Karpas-422 (cell line): ENCODE measurements around the gene PEX6. TPM values are rescaled to one million over a fixed set of nuclear protein-coding genes. Genes with fewer than 3 reads are reported as not detected.
"Not testable (repeated sequence)": the region's sequence is repeated elsewhere in the genome, so short reads cannot be mapped to it uniquely, and the experiment has no call there.

ENCODE experiments used
- DNase-seq: peaks from one replicate; pipeline ENCODE4 v3.0.0-alpha.2; 2015
- H2AFZ ChIP-seq: fragments of 200-600 bp; sonication (generic); 2 replicates; pipeline ENCODE4 v1.6.1; 2014; ENCODE audit warnings: antibody characterized with exemption, low read length, mixed read lengths
- H3K27ac ChIP-seq: fragments of 200-600 bp; sonication (generic); 2 replicates; pipeline ENCODE4 v1.5.1; 2014; ENCODE audit warnings: mild to moderate bottlenecking, low read length, moderate library complexity
- H3K27me3 ChIP-seq: fragments of 200-600 bp; sonication (generic); 2 replicates; pipeline ENCODE4 v1.6.1; 2014; ENCODE audit warnings: low read length, mixed read lengths
- H3K36me3 ChIP-seq: fragments of 200-600 bp; sonication (generic); 2 replicates; pipeline ENCODE4 v1.6.1; 2014; ENCODE audit warnings: low read length, mixed read lengths; ENCODE audit not compliant: insufficient read depth
- H3K4me1 ChIP-seq: fragments of 200-600 bp; sonication (generic); 2 replicates; pipeline ENCODE4 v1.6.1; 2014; ENCODE audit warnings: mild to moderate bottlenecking, low read length, mixed read lengths
- H3K4me2 ChIP-seq: fragments of 200-600 bp; sonication (generic); 2 replicates; pipeline ENCODE4 v1.6.1; 2014; ENCODE audit warnings: low read length, low read depth, mild to moderate bottlenecking; ENCODE audit not compliant: poor library complexity, severe bottlenecking
- H3K4me3 ChIP-seq: fragments of 200-600 bp; sonication (generic); 2 replicates; pipeline ENCODE4 v1.5.1; 2014; ENCODE audit warnings: mild to moderate bottlenecking, antibody characterized with exemption, low read length, mixed read lengths
- H3K79me2 ChIP-seq: fragments of 200-600 bp; sonication (generic); 2 replicates; pipeline ENCODE4 v1.6.1; 2014; ENCODE audit warnings: mild to moderate bottlenecking, low read length, mixed read lengths
- H3K9ac ChIP-seq: fragments of 200-600 bp; sonication (generic); 2 replicates; pipeline ENCODE4 v1.6.0; 2014; ENCODE audit warnings: low read length
- H3K9me2 ChIP-seq: fragments of 200-600 bp; sonication (generic), shearing (Covaris generic); replicated peaks from 2 replicates; pipeline ENCODE4 v1.6.0; 2014; ENCODE audit warnings: mild to moderate bottlenecking, low read length, moderate library complexity; ENCODE audit not compliant: insufficient read depth
- H3K9me3 ChIP-seq: fragments of 300-700, 200-600 bp; sonication (generic); 2 replicates; pipeline ENCODE4 v1.6.1; 2014; ENCODE audit warnings: low read length, mixed read lengths
- H4K20me1 ChIP-seq: fragments of 200-600 bp; sonication (generic); 2 replicates; pipeline ENCODE4 v1.6.1; 2014; ENCODE audit warnings: mild to moderate bottlenecking, antibody characterized with exemption, low read length, low read depth; ENCODE audit not compliant: insufficient read depth
- total RNA-seq: library from RNA; depleted of rRNA; stranded (reverse); fragments of >200 nt; shearing (Covaris generic); gene quantifications from 2 replicates; pipeline ENCODE4 v1.2.3, GENCODE V29; 2014; ENCODE audit warnings: low replicate concordance

The PEX6 gene
- total RNA-seq, 1 experiment from 2014 or later = 16.7 TPM

DNA sequence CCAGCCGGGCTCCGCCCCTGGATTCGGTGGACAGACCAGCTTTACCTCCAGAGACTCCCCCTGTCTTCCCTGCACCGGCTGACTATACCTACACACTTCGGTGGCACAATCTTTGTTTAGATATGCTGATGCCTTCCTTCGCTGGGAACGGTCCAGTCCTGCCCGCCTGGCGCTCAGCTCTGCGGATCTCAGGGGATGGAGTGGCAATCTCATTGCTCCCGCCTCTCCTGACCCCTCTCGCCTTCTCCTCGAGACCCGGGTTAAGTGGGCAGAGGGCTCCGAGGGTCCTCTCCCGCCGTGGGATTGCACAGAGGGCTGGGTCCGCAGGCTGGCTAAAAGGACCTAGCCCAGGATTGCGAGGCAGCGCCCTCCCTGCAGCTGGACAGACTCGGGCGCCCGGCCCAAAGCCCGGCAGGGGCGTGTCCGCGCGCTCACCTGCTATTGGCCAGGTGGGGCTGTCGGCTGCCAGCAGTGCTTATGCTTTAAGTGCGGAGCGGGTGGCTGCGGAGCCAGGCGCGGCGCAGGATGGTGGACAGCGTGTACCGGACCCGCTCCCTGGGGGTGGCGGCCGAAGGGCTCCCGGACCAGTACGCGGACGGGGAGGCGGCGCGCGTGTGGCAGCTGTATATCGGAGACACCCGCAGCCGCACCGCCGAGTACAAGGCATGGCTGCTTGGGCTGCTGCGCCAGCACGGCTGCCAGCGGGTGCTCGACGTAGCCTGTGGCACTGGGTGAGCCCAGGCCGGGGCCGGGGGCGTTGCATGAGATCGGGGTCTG is 18.6 kb downstream of the PEX6 start, which contains the start of gene GNMT:
Gene GNMT (plus strand): TSS at position 512 of the 777 bp plus-strand sequence. CDS start 14 bp downstream, at position 526.
- H4K20me1 ChIP-seq = no peaks in the 10 kb centered on the region
- H2AFZ ChIP-seq = no peak within 1 kb of the TSS
- H3K9me3 ChIP-seq = no peaks in the 10 kb centered on the region
- no peak within 1 kb of the TSS for H3K27ac ChIP-seq
- H3K9ac ChIP-seq = no peak within 1 kb of the TSS
- no peaks in the 10 kb centered on the region for H3K4me1 ChIP-seq
- no peaks in the 10 kb centered on the region for H3K27me3 ChIP-seq
- no peaks in the 10 kb centered on the region for H3K36me3 ChIP-seq
- no peak for DNase-seq
- no peaks in the 10 kb centered on the region for H3K79me2 ChIP-seq
- no peaks in the 10 kb centered on the region for H3K9me2 ChIP-seq
- H3K4me3 ChIP-seq = no peak within 1 kb of the TSS
- H3K4me2 ChIP-seq = no peak within 1 kb of the TSS

DNA sequence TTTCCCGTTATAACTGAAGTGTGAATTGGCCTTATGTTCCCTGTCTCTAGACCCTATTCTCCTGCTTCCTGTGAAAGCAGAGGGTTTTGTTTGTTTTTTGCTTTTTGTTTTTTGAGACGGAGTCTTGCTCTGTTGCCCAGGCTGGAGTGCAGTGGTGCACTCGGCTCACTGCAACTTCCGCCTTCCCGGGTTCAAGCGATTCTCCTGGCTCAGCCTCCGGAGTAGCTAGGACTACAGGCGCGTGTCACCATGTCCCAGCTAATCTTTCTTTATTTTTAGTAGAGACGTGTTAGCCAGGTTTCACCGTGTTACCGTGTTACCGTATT is 19.1 kb downstream of the PEX6 start:
- no peak for DNase-seq
- Histone ChIP-seq H3K9ac (no peak overlapping the region), H3K9me2 (no peaks in the 10 kb centered on the region), H3K4me3 (no peak overlapping the region), H3K27ac (no peak overlapping the region), H4K20me1 (no peaks in the 10 kb centered on the region), H3K4me2 (no peak overlapping the region), H3K27me3 (no peaks in the 10 kb centered on the region), H3K79me2 (no peaks in the 10 kb centered on the region), H3K9me3 (no peaks in the 10 kb centered on the region), H3K36me3 (no peaks in the 10 kb centered on the region), H2AFZ (no peak overlapping the region), H3K4me1 (no peaks in the 10 kb centered on the region)

GRCh38 chr6:42958125-42958524 is 20.9 kb downstream of the PEX6 start:
- Histone ChIP-seq H3K9me3 (no peaks in the 10 kb centered on the region), H2AFZ (no peak overlapping the region), H3K79me2 (no peaks in the 10 kb centered on the region), H4K20me1 (no peaks in the 10 kb centered on the region), H3K4me3 (no peak overlapping the region), H3K27me3 (no peaks in the 10 kb centered on the region), H3K9ac (no peak overlapping the region), H3K36me3 (no peaks in the 10 kb centered on the region), H3K27ac (no peak overlapping the region), H3K4me1 (no peaks in the 10 kb centered on the region), H3K9me2 (no peaks in the 10 kb centered on the region), H3K4me2 (no peak overlapping the region)
- DNase-seq = no peak

GRCh38 chr6:42954405-42954804 is 24.6 kb downstream of the PEX6 start:
- not testable (repeated sequence) for H3K4me1 ChIP-seq, H2AFZ ChIP-seq, H3K36me3 ChIP-seq, H4K20me1 ChIP-seq, H3K27me3 ChIP-seq, DNase-seq, H3K27ac ChIP-seq, H3K79me2 ChIP-seq, H3K9ac ChIP-seq, H3K4me3 ChIP-seq, H3K9me2 ChIP-seq, H3K4me2 ChIP-seq, H3K9me3 ChIP-seq

DNA sequence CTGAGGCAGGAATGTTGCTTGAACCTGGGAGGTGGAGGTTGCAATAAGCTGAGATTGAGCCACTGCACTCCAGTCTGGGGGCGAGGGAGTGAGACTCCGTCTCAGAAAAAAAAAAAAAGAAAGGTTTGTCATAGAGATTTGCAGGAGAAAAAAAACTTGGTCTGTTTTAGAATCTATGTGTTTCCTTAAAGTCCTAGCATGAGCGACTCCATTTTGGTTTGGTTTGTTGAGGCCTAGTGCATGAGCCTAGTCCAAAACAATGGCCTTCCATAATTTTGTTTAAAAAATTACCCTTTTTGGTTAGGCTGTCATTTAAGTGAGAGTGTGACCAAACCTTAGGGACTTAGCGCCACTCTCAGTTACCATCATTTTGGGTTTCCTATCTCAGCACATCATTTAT is 26.6 kb downstream of the PEX6 start:
- DNase-seq = no peak
- H3K27ac ChIP-seq = no peak overlapping the region
- H3K79me2 ChIP-seq = no peaks in the 10 kb centered on the region
- no peak overlapping the region for H3K9ac ChIP-seq
- no peaks in the 10 kb centered on the region for H3K4me1 ChIP-seq
- no peaks in the 10 kb centered on the region for H4K20me1 ChIP-seq
- H3K9me2 ChIP-seq = no peaks in the 10 kb centered on the region
- no peak overlapping the region for H3K4me3 ChIP-seq
- H3K27me3 ChIP-seq = no peaks in the 10 kb centered on the region
- H3K4me2 ChIP-seq = no peak overlapping the region
- no peaks in the 10 kb centered on the region for H3K9me3 ChIP-seq
- no peak overlapping the region for H2AFZ ChIP-seq
- H3K36me3 ChIP-seq = no peaks in the 10 kb centered on the region

- H3K9ac ChIP-seq = no peak overlapping the region
- no peaks in the 10 kb centered on the region for H3K9me3 ChIP-seq
- no peaks in the 10 kb centered on the region for H3K4me1 ChIP-seq
- H3K27me3 ChIP-seq = no peaks in the 10 kb centered on the region
- no peaks in the 10 kb centered on the region for H4K20me1 ChIP-seq
- H3K4me2 ChIP-seq = no peak overlapping the region
- DNase-seq = no peak
- no peaks in the 10 kb centered on the region for H3K9me2 ChIP-seq
- no peaks in the 10 kb centered on the region for H3K79me2 ChIP-seq
- H3K4me3 ChIP-seq = no peak overlapping the region
- no peak overlapping the region for H3K27ac ChIP-seq
- H3K36me3 ChIP-seq = no peaks in the 10 kb centered on the region
- no peak overlapping the region for H2AFZ ChIP-seq
These were observed 31.0 kb downstream of the PEX6 start for GRCh38 chr6:42947950-42948349.

DNA sequence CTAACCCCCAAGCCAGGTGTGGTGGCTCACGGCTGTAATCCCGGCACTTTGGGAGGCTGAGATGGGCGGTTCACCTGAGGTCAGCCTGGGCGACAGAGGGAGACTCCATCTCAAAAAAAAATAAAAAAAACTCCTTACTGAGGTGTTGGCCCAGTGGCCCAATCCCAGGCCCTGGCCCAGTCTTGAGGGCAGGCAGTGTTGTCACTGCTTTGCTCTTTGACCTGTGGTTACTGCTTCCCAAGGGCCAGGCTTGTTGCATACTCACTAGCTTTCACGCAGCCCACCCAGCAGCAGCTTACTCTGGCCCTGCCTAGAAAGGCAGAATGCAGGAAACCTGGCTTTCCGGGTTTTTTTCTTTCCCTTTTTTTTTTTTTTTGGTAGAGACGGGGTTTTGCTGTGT is 36.5 kb downstream of the PEX6 start:
- peaks cover 5% of the 10 kb centered on the region; the same call in 1 of the 2 replicates for H3K79me2 ChIP-seq
- H4K20me1 ChIP-seq = no peaks in the 10 kb centered on the region
- DNase-seq = no peak
- H3K4me2 ChIP-seq = no peak overlapping the region
- H3K27me3 ChIP-seq = no peaks in the 10 kb centered on the region
- H2AFZ ChIP-seq = no peak overlapping the region
- peaks cover 12% of the 10 kb centered on the region for H3K36me3 ChIP-seq
- no peak overlapping the region for H3K4me3 ChIP-seq
- no peaks in the 10 kb centered on the region for H3K9me3 ChIP-seq
- H3K9ac ChIP-seq = no peak overlapping the region
- H3K27ac ChIP-seq = no peak overlapping the region
- no peaks in the 10 kb centered on the region for H3K9me2 ChIP-seq
- peaks cover 7% of the 10 kb centered on the region for H3K4me1 ChIP-seq

DNA sequence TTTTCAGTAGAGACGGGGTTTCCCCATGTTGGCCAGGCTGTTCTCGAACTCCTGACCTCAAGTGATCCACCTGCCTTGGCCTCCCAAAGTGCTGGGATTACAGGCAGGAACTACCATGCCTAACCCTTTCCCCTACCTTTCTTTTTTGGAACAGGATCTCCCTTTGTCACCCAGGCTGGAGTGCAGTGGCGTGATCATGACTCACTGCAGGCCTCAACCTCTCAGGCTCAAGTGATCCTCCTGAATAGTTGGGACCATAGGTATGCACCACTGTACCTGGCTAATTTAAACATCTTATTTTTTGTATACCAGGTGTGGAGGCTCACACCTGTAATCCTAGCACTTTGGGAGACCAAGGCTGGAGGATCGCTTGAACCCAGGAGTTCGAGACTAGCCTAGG is 37.6 kb downstream of the PEX6 start:
- H4K20me1 ChIP-seq, H3K27me3 ChIP-seq, H3K9me2 ChIP-seq, H3K9me3 ChIP-seq, H3K9ac ChIP-seq, H2AFZ ChIP-seq, H3K4me2 ChIP-seq, H3K4me1 ChIP-seq, H3K27ac ChIP-seq, DNase-seq, H3K4me3 ChIP-seq, H3K79me2 ChIP-seq: not testable (repeated sequence)
- H3K36me3 ChIP-seq = peaks cover 12% of the 10 kb centered on the region
